Activated naive CD4-positive, alpha-beta T cell treated with anti-CD3 and anti-CD28 coated beads, Interleukin-2, amount 10 ng/mL, durations not matched to agents 7 days and 5 days (primary cell): ENCODE data around the gene CDKN2B.

Experiments
- CTCF ChIA-PET: fragments of 350-600 bp; sonication (Branson Sonifier 250); formaldehyde crosslinking; loops from one replicate; lab custom pipeline; 2021; ENCODE audit warnings: antibody characterized with exemption; lab: Charles Lee
- DNase-seq: peaks from one replicate; pipeline ENCODE4 v3.0.0-alpha.2; 2020
- H3K27ac Mint-ChIP-seq: one replicate; pipeline ENCODE4 v1.8.0; 2021; ENCODE audit warnings: mild to moderate bottlenecking, moderate library complexity, mixed read lengths
- H3K27me3 Mint-ChIP-seq: one replicate; pipeline ENCODE4 v1.8.0; 2021; ENCODE audit warnings: mild to moderate bottlenecking, mixed read lengths
- H3K36me3 Mint-ChIP-seq: one replicate; pipeline ENCODE4 v1.8.0; 2021; ENCODE audit warnings: mixed read lengths
- H3K4me1 Mint-ChIP-seq: one replicate; pipeline ENCODE4 v1.8.0; 2021; ENCODE audit warnings: mixed read lengths
- H3K4me3 Mint-ChIP-seq: one replicate; pipeline ENCODE4 v1.8.0; 2021; ENCODE audit warnings: mild to moderate bottlenecking, moderate library complexity, mixed read lengths
- H3K9me3 Mint-ChIP-seq: one replicate; pipeline ENCODE4 v1.8.0; 2021; ENCODE audit warnings: mixed read lengths

CDKN2B gene

DNA sequence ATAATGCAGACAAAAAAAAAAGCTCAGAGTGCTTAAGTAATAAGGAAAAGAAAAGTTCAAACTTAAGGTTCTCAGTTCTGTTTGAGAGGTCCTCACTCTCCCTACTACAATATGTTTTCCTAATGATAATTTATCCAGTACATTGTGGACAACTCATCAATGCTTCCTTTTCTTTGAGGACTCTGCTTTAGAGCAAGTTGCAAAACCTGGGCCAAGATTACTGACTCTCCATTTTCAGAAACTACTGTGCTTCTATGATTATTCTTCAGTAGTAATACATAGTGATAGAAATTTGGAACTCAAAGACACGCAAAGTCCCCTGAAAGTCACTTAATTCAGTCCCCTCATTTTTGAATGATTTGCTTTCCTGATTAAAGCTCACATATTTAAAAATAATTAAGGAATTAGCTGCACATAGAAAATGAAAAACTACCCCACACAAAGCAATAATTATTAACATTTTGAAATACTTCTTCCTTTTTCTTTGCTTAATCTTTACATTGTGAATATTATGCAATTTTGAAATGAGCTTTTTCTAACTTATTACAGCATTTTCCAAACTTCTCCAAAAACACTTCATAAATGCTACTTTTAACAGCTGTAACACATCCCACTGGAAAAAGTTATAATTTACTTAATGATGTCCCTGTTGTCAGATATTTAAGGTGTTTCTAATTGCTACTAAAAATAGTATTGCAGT is 26.1 kb downstream of the CDKN2B start:
- no peaks in the 10 kb centered on the region for H3K9me3 Mint-ChIP-seq
- CTCF ChIA-PET = interaction anchor here (0.7 to 1.3 kb wide), 7 partner anchors 11 to 170 kb away, joined by 3 to 7 read pairs (median 4); partner anchors contain the start of genes CDKN2A and CDKN2B
- peaks cover 61% of the 10 kb centered on the region for H3K27me3 Mint-ChIP-seq
- no peak for DNase-seq
- peaks cover 13% of the 10 kb centered on the region for H3K36me3 Mint-ChIP-seq
- H3K27ac Mint-ChIP-seq = no peak overlapping the region
- peaks cover 8% of the 10 kb centered on the region for H3K4me1 Mint-ChIP-seq
- H3K4me3 Mint-ChIP-seq = no peak overlapping the region

DNA sequence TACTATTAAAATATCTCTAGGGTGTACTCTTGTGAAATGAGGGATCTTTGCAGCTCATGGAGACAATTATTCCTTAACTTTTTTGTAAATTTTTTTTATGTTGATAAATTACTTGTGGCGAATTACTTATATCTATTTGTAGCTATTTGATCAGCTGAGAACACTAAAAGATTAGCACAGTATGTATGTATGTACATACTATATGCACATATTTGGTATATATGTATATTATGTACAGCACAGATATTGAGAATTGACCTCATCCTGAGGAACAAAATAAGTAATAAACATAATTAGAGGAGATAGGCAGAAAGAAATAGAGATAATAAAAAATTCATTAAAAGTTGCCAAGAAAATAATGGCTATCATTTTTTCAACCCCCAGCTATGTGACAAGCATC is 26.7 kb downstream of the CDKN2B start:
- Mint-ChIP-seq H3K27ac (no peak overlapping the region), H3K27me3 (peaks cover 63% of the 10 kb centered on the region), H3K36me3 (peaks cover 9% of the 10 kb centered on the region), H3K9me3 (no peaks in the 10 kb centered on the region), H3K4me3 (no peak overlapping the region), H3K4me1 (peaks cover 5% of the 10 kb centered on the region)
- no peak for DNase-seq
- CTCF ChIA-PET = interaction anchor here (1.1 to 1.2 kb wide), 3 partner anchors 11 to 169 kb away, joined by 3 to 4 read pairs (median 3); partner anchors contain the start of gene CDKN2A

DNA sequence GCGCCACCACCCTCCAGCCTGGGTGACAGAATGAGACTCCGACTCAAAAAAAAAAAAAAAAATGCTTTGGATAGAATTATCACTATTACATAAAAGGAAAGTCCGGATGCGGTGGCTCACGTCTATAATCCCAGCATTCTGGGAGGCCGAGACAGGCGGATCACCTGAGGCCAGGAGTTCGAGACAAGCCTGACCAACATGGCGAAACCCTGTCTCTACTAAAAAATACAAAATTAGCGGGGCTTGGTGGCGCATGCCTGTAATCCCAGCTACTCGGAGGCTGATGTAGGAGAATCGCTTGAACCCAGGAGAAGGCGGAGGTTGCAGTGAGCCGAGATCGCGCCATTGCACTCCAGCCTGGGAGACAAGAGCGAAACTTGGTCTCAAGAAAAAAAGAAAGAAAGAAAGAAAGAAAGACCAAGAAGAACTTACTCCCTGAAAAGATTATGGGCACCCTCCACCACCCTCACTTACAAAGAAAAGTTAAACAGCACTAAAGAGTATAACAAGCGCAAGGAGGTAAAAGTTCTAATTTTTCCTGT is 32.7 kb downstream of the CDKN2B start:
- CTCF ChIA-PET = interaction anchor here (0.7 to 2.0 kb wide), 5 partner anchors 10 to 163 kb away, joined by 3 to 5 read pairs (median 4); partner anchors contain the start of genes CDKN2A and CDKN2B-AS1
- H3K9me3 Mint-ChIP-seq = no peaks in the 10 kb centered on the region
- H3K4me3 Mint-ChIP-seq = no peak overlapping the region
- peaks cover 93% of the 10 kb centered on the region for H3K27me3 Mint-ChIP-seq
- H3K4me1 Mint-ChIP-seq = peaks cover 34% of the 10 kb centered on the region
- no peak for DNase-seq
- peaks cover 7% of the 10 kb centered on the region for H3K36me3 Mint-ChIP-seq
- no peak overlapping the region for H3K27ac Mint-ChIP-seq

DNA sequence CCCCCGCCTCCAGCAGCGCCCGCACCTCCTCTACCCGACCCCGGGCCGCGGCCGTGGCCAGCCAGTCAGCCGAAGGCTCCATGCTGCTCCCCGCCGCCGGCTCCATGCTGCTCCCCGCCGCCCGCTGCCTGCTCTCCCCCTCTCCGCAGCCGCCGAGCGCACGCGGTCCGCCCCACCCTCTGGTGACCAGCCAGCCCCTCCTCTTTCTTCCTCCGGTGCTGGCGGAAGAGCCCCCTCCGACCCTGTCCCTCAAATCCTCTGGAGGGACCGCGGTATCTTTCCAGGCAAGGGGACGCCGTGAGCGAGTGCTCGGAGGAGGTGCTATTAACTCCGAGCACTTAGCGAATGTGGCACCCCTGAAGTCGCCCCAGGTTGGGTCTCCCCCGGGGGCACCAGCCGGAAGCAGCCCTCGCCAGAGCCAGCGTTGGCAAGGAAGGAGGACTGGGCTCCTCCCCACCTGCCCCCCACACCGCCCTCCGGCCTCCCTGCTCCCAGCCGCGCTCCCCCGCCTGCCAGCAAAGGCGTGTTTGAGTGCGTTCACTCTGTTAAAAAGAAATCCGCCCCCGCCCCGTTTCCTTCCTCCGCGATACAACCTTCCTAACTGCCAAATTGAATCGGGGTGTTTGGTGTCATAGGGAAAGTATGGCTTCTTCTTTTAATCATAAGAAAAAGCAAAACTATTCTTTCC is 34.2 kb downstream of the CDKN2B start:
- CTCF ChIA-PET = no interaction called here
- H3K27ac Mint-ChIP-seq = no peak overlapping the region
- H3K9me3 Mint-ChIP-seq = peaks cover 2% of the 10 kb centered on the region
- H3K4me1 Mint-ChIP-seq = peaks cover 38% of the 10 kb centered on the region
- peaks cover 18% of the 10 kb centered on the region for H3K36me3 Mint-ChIP-seq
- peaks cover 95% of the 10 kb centered on the region for H3K27me3 Mint-ChIP-seq
- DNase-seq = peak; percentile 70
- peak overlapping the region; percentile 74 for H3K4me3 Mint-ChIP-seq

- Mint-ChIP-seq H3K9me3 (peaks cover 3% of the 10 kb centered on the region), H3K36me3 (peaks cover 19% of the 10 kb centered on the region), H3K27me3 (peaks cover 95% of the 10 kb centered on the region), H3K4me1 (peaks cover 39% of the 10 kb centered on the region), H3K4me3 (peak overlapping the region; percentile 74), H3K27ac (no peak overlapping the region)
- CTCF ChIA-PET = no interaction called here
- no peak for DNase-seq
Observed at GRCh38 chr9:21974343-21974721, 34.8 kb downstream of the CDKN2B start.

- Mint-ChIP-seq H3K36me3 (peaks cover 30% of the 10 kb centered on the region), H3K4me1 (peaks cover 54% of the 10 kb centered on the region), H3K4me3 (no peak overlapping the region), H3K27me3 (peaks cover 99% of the 10 kb centered on the region), H3K9me3 (peaks cover 10% of the 10 kb centered on the region), H3K27ac (no peak overlapping the region)
- DNase-seq = no peak
- CTCF ChIA-PET = interaction anchor here (1.3 to 1.7 kb wide), 2 partner anchors 36 to 266 kb away, joined by 3 to 7 read pairs; partner anchors contain the start of gene CDKN2B
Observed at GRCh38 chr9:21972361-21972760, 36.7 kb downstream of the CDKN2B start.

DNA sequence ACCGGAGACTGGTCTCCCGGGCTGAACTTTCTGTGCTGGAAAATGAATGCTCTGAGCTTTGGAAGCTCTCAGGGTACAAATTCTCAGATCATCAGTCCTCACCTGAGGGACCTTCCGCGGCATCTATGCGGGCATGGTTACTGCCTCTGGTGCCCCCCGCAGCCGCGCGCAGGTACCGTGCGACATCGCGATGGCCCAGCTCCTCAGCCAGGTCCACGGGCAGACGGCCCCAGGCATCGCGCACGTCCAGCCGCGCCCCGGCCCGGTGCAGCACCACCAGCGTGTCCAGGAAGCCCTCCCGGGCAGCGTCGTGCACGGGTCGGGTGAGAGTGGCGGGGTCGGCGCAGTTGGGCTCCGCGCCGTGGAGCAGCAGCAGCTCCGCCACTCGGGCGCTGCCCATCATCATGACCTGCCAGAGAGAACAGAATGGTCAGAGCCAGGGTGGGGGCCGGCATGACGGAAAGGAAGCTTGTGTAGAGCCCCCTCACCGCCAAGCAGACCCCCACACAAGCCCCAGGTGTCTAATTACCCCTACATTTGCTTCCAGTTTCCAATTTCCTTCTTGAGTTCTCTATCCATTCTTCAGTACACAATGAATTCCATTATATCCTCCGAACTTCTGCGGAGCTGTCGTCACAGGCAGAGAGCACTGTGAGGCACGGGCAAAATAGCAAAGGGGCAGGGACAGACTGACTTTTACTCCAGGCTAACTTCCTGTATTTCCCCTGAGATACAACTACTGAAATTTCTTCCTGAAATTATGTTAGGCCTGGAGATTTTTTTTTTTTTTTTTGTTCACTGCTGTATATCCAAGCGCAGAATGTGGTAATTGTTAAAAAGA is 38.1 kb downstream of the CDKN2B start:
- CTCF ChIA-PET = interaction anchor here (0.9 to 3.5 kb wide), 3 partner anchors 36 to 38 kb away, joined by 4 to 20 read pairs (median 7); partner anchors contain the start of gene CDKN2B
- Mint-ChIP-seq H3K4me1 (peaks cover 52% of the 10 kb centered on the region), H3K9me3 (peaks cover 10% of the 10 kb centered on the region), H3K27me3 (peaks cover 99% of the 10 kb centered on the region), H3K36me3 (peaks cover 35% of the 10 kb centered on the region), H3K4me3 (no peak overlapping the region), H3K27ac (peak overlapping the region; percentile 15)
- no peak for DNase-seq

DNA sequence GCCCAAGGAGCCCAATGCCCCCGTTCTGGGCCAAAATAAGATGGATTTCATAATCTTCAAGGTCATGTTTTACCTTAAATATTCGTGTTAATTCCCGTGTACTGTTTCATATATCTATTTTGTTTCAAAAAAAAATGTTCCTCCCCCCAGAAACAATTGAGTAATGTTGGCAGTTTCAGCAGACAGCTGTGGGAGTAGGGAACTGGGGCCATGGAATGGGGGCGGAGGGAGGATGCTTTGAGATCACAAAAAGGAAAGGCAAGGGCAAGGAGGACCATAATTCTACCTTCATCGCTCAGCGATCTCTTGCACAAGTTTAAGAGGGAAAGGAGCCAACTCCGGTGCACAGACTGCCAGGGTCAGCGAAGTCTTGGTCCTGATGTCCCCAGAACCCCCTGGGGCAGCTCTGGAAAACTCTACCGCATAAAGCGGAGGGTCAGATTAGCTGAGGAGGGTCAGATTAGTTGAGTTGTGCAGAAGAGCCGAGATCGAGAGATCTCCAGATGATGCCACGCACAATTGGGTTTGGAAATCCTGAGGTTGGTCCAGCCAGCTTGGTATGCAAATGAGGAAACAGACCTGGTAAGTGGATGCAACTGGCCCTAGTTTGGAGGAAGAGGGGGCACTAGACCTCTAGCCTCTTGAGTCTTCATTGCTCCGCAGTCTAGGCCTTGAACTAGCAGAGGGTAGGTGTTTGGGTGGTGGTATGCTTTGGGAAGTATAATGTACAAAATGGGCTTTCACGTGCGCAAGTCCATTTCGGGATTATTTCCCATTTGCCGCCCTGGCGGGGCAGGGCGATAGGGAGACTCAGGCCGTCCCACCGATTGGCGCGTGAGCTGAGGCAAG is 38.9 kb downstream of the CDKN2B start:
- H3K27me3 Mint-ChIP-seq = peaks cover 99% of the 10 kb centered on the region
- peak overlapping the region; percentile 53 for H3K27ac Mint-ChIP-seq
- H3K36me3 Mint-ChIP-seq = peaks cover 41% of the 10 kb centered on the region
- CTCF ChIA-PET = interaction anchor here (0.9 to 3.5 kb wide), 4 partner anchors 11 to 68 kb away, joined by 3 to 20 read pairs (median 3); partner anchors contain the start of genes CDKN2A, CDKN2B and CDKN2B-AS1
- DNase-seq = no peak
- H3K4me1 Mint-ChIP-seq = peaks cover 52% of the 10 kb centered on the region
- H3K4me3 Mint-ChIP-seq = no peak overlapping the region
- peaks cover 10% of the 10 kb centered on the region for H3K9me3 Mint-ChIP-seq

DNA sequence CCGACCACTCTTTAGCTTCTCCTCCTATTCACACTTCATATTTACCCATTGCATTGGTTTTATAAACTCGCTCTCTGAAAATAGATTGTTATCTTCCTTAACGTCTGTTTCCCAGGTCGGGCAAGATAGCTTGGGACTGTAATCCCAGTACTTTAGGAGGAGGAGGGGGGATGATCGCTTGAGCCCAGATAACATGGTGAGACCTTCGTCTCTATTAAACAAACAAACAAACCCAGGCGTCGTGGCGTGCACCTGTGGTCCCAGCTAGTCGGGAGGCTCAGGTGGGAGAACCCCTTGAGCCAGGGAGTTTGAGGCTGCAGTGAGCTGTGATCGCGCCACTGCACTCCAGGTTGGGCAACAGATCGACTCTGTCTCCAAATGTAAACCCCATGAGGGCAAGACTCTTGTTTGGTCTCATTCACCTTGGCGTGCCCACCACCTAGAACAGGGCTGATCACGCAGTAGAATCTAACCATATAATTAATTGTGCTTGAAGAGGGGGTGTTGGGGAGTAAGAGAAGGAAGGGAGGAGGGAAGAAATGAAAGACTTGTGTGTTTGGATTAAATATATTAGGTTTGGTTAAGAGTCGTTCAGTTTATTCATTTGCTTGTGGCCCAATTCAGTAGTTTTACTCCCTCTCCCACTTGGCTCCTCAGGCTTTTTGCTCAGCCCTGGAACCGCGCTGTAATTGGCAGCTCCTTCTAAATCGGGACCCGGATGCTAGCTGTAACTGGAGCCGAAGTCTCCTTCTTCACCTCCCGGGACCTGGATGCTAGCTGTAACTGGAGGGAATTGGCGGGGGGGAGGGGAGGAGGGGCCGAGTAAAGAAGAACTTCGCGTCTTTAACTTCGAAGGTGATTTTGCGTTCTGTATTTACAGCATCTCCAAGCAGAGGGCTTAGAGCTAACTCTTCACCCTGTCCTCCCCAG is 39.8 kb downstream of the CDKN2B start:
- Mint-ChIP-seq H3K4me1 (peaks cover 53% of the 10 kb centered on the region), H3K27me3 (peaks cover 99% of the 10 kb centered on the region), H3K4me3 (peak overlapping the region; percentile 37), H3K27ac (peak overlapping the region; percentile 64), H3K9me3 (peaks cover 10% of the 10 kb centered on the region), H3K36me3 (peaks cover 45% of the 10 kb centered on the region)
- CTCF ChIA-PET = interaction anchor here (0.9 to 3.5 kb wide), 5 partner anchors 12 to 156 kb away, joined by 3 to 20 read pairs (median 3); partner anchors contain the start of genes CDKN2A, CDKN2B and CDKN2B-AS1
- DNase-seq = no peak

DNA sequence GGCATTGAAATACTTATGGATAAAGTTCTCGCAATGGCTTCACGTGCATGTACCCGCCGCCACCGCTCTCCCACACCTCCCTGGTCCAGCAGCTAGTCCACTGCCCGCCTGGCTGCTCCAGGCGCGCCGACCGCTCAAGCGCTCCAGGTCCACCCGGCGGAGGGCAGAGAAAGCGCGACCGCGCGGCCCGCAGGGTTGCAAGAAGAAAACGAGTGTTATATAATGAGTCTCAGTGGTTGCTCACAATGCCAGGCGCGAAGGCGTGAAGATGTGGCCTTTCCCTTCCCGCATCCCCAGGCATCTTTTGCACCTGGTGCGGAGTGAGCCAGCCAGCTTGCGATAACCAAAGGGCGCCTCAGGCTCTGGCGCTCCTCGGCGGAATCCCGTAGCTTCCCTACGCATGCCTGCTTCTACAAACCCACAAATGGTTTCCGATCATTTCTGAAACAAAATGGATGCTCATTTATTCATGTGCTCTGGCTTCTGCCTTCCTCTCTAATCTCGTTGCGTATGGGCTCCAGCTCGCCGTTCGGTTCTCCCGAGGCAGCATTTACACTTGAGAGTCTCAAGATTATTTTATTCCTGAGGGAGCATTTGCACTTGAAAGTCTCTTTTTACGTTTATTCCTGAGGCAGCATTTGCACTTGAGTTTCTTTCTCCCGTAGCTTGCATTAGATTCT is 40.6 kb downstream of the CDKN2B start:
- CTCF ChIA-PET = interaction anchor here (1.1 to 3.5 kb wide), 3 partner anchors 20 to 155 kb away, joined by 3 to 20 read pairs (median 4); partner anchors contain the start of gene CDKN2B
- no peak for DNase-seq
- Mint-ChIP-seq H3K36me3 (peaks cover 51% of the 10 kb centered on the region), H3K27ac (peak overlapping the region; percentile 78), H3K27me3 (peaks cover 99% of the 10 kb centered on the region), H3K4me3 (peak overlapping the region; percentile 37), H3K4me1 (peaks cover 57% of the 10 kb centered on the region), H3K9me3 (peaks cover 14% of the 10 kb centered on the region)

- peaks cover 21% of the 10 kb centered on the region for H3K9me3 Mint-ChIP-seq
- CTCF ChIA-PET = interaction anchor here (1.1 to 3.5 kb wide), 3 partner anchors 21 to 154 kb away, joined by 3 to 20 read pairs (median 4); partner anchors contain the start of gene CDKN2B
- H3K27me3 Mint-ChIP-seq = peaks cover 100% of the 10 kb centered on the region
- DNase-seq = no peak
- no peak overlapping the region for H3K4me3 Mint-ChIP-seq
- peaks cover 55% of the 10 kb centered on the region for H3K4me1 Mint-ChIP-seq
- H3K27ac Mint-ChIP-seq = peak overlapping the region; percentile 81
- peaks cover 55% of the 10 kb centered on the region for H3K36me3 Mint-ChIP-seq
Observed at GRCh38 chr9:21967702-21968101, 41.4 kb downstream of the CDKN2B start.
